Breast epithelium (tissue), 3 donors: Measurements from ENCODE around the gene NEURL1B.

Experiments used
- CTCF ChIP-seq, 3 donors: fragments of 450-650 bp; IDR thresholded peaks; one replicate each; pipeline ENCODE4 v1.5.1; 2016 to 2017; ENCODE audit warnings: antibody characterized with exemption in 3 of 3, mild to moderate bottlenecking in 3 of 3, moderate library complexity in 3 of 3
- POLR2A ChIP-seq: fragments of 450-650 bp; IDR thresholded peaks from one replicate; pipeline ENCODE4 v1.6.1; 2016; ENCODE audit warnings: antibody characterized with exemption, mild to moderate bottlenecking, moderate library complexity
- POLR2AphosphoS5 ChIP-seq, 3 donors: sonication (generic); formaldehyde crosslinking; IDR thresholded peaks; one replicate each; pipeline ENCODE4 v1.6.1; 2017; ENCODE audit warnings: antibody characterized with exemption in 3 of 3

GRCh38 chr5:172668594-172669071, 27.6 kb downstream of the NEURL1B start:
- TF ChIP-seq POLR2A: no peak
- no peak for TF ChIP-seq POLR2AphosphoS5 (IDR thresholded peaks at IDR 0.05)
- no peak for TF ChIP-seq CTCF (IDR thresholded peaks at IDR 0.05)
